Cardiac ventricle fibroblast (primary cell): ENCODE results near the gene WNT1. TPM values are rescaled to one million over a fixed set of nuclear protein-coding genes. Genes with fewer than 3 reads are reported as not detected.

Experiments
- total RNA-seq: library from RNA; depleted of rRNA; stranded (reverse); fragments of >200 nt; gene quantifications from 2 replicates; pipeline ENCODE4 v1.2.3, GENCODE V29; 2015

WNT1 gene
- total RNA-seq = not detected in 2 replicates

DNA sequence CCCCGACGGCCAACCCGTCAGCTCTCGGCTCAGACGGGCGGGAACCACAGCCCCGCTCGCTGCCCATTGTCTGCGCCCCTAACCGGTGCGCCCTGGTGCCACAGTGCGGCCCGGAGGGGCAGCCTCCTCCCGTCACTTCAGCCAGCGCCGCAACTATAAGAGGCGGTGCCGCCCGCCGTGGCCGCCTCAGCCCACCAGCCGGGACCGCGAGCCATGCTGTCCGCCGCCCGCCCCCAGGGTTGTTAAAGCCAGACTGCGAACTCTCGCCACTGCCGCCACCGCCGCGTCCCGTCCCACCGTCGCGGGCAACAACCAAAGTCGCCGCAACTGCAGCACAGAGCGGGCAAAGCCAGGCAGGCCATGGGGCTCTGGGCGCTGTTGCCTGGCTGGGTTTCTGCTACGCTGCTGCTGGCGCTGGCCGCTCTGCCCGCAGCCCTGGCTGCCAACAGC lies at the start of gene WNT1:
TSS of gene WNT1 (plus strand) at position 32 of the 450 bp plus-strand sequence. CDS start at position 361, 329 bp downstream.

DNA sequence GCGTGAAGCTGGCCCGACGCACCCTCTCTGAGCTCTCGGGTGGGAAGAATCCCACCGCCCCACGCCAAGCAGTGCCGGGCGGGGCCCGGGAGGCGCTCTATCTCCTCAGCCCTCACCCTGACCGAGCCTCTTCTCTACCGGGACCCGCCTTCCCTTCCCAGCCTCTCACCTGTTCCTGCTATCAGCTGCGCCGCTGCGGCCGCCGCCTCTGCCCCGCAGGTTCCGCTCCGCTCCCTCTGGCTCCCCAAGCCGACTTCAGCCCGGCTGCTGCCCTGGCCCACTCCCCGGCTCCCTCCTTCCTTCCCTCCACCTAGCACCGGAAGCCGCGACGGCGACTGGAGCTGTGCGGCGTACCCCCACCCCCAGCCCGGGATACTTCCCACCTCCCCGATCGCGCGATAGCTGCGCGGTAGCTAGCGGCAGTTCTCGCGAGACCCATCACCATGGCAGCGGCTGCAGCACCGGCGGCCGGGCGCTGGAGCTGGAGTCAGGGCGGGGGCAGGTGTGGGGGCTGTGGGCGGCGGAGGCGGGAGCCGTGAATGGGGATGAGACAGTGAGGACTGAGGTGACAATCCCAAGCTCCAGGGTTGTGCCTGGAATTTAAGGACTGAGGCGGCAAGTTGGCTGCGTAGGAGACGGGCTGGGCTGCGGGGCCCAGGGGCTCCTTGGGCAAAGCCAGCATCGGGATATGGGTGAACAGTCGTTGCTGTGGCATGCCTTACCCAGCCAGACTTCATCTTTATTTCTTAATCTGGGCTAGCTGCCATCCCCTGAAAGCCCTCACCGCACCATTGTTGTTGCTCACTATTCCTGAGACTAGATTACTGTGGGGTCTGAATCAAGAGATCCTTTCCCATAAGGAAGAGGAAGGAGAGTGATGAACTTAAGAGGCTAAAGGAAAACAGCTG lies 20.7 kb upstream of the WNT1 start, which contains the start of gene ARF3:
TSS of gene ARF3 (minus strand) at position 347 of the 908 bp plus-strand sequence. CDS start 16,392 bp downstream, outside the sequence.

DNA sequence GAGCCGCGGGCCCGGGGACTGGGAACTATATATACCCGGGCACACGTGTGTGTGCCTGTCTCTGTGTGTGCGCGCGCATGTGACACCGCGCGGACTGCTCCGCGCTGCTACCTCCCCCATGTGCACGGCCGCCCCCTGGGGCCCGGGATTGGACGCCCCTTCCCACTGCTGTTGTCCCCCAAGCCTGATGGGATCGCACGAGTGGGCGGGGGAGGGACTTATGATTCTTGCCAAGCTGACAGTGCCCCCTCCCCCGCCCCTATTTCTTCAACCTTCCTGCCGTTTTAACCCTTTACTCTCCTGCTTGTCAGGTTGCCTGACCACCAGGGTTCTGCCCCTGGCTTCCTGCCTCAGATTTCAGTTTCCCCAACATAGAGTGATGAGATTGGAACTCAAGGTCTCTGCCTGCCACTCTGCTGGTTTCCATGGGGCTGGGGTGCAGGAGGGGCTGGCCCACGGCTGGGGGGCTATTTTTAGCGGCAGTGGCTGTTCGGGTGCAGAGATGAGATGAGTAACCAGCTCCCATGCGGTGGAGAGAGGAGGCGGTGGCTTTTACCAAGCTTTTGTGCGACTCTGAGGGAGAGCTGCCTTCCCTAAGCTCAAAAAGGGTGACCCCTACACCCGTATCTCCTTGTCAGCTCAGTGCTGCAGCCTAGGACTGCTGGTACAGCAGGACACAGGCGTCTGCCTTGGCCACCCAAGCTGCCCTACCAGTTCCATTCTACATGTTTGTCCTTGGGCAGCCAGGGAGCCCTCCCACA lies 21.4 kb downstream of the WNT1 start, which contains the start of gene DDN:
TSS of gene DDN (minus strand) at position 5 of the 761 bp plus-strand sequence. CDS start 88 bp downstream, outside the sequence.

DNA sequence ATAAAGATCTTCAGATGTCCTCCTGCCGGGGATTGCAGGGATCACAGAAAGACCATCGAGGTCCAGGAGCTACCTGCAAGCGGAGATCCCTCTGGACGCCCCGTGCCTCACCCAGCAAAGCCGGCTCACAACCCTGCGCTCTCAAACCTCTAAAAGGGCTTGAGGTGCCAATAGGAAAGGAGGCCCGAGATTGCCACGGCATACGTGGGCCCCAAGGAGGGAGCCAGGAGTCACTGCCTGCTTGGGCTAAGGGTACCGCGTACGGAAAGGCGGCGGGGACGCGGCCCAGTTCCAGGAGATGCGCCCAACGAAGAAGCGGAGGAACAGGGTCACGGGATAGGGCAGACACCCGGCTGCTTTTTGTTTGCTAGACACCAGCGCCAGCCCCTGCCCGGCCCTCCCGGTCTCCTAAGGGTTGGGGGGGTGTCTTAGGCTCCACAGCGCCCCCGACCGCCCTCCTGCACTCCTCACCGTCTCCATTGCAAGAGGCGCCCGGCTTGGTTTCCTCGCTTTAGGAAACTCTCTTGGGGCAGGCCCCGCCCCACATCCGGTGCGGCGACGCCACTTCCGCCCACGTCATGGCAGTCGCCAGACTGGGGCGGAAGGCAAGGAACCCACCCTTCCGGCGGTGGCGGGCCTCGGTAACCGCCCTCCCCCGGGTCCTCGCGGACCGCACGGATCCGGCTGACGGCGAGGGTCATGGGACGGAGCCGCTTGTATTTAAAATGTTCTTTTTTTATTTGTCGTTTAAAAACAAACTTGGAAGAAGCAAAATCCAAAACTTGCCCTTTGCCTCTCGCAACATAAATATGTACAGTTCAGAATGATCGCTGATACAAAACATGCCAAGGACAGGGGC lies 40.4 kb downstream of the WNT1 start, which contains the start of gene PRKAG1:
TSS of gene PRKAG1 (minus strand) at position 516 of the 859 bp plus-strand sequence. CDS start at position 480, 36 bp downstream.

Other genes starting within 250 kb of the WNT1 start
- 26.0 and 33.3 TPM in 2 replicates for gene ADCY6, start 189.2 kb upstream of the WNT1 start, total RNA-seq
- gene CACNB3, start 159.8 kb upstream of the WNT1 start, total RNA-seq = 12.8 and 20.7 TPM in 2 replicates
- 37.1 and 37.6 TPM in 2 replicates for gene DDX23, start 126.2 kb upstream of the WNT1 start, total RNA-seq
- 0.39 TPM in 1 of 2 replicates, not detected in the other for gene RND1, start 112.5 kb upstream of the WNT1 start, total RNA-seq
- gene FKBP11, start 52.8 kb upstream of the WNT1 start, total RNA-seq = 69.3 and 74.1 TPM in 2 replicates
- 45.7 and 82.1 TPM in 2 replicates for gene ARF3, start 20.8 kb upstream of the WNT1 start, total RNA-seq
- 0.75 TPM in 1 of 2 replicates, not detected in the other for gene WNT10B, start 6.6 kb upstream of the WNT1 start, total RNA-seq
- 0.05 TPM in 1 of 2 replicates, not detected in the other for gene DDN, start 21.1 kb downstream of the WNT1 start, total RNA-seq
- 71.5 and 71.6 TPM in 2 replicates for gene PRKAG1, start 40.5 kb downstream of the WNT1 start, total RNA-seq
- gene KMT2D, start 82.5 kb downstream of the WNT1 start, total RNA-seq = 41.7 and 57.0 TPM in 2 replicates
- gene RHEBL1, start 91.7 kb downstream of the WNT1 start, total RNA-seq = 0.20 TPM in 1 of 2 replicates, not detected in the other
- gene DHH, start 116.5 kb downstream of the WNT1 start, total RNA-seq = not detected in 2 replicates
- 18.1 and 23.3 TPM in 2 replicates for gene LMBR1L, start 132.5 kb downstream of the WNT1 start, total RNA-seq
- gene TUBA1B, start 153.1 kb downstream of the WNT1 start, total RNA-seq = 289 and 345 TPM in 2 replicates
- gene TUBA1A, start 210.8 kb downstream of the WNT1 start, total RNA-seq = 117 and 120 TPM in 2 replicates